Left colon (tissue), 2 donors: ENCODE data around the gene CNOT4. TPM values are rescaled to one million over a fixed set of nuclear protein-coding genes. Genes with fewer than 3 reads are reported as not detected.
"Not testable (repeated sequence)": the region's sequence is repeated elsewhere in the genome, so short reads cannot be mapped to it uniquely, and the experiment has no call there.

ENCODE experiments used
- ATAC-seq: fragments of 200-7000 bp; cut with Tn5 transposase; one replicate; pipeline ENCODE4 v1.9.1; 2020; ENCODE audit warnings: mild to moderate bottlenecking, moderate library complexity
- DNase-seq, 2 donors: peaks; one replicate each; pipeline ENCODE4 v3.0.0-alpha.2; 2020
- intact Hi-C, 2 donors: fragments of 100-400 bp; cut with DNase I in 1 of 2; cut with micrococcal nuclease in 1 of 2; formaldehyde crosslinking; loops; one replicate each; pipeline versions ENCODE4 v1.11.2 to v1.14.0; 2022; cut with DNase I, micrococcal nuclease
- total RNA-seq, 2 donors: library from RNA; stranded (reverse); fragmentation: NEBNext Ultra II Directional; extraction: Animal tissue kit (Norgen Biotek cat#: 25700); gene quantifications; one replicate each; pipeline ENCODE4 v1.2.1, GENCODE V29; 2021
- donor health status: DM: no; HTN: no; CAD: no.
- donor health status: DM: yes; HTN: yes; CAD: no.

CNOT4 gene
- total RNA-seq, 2 donors from 2014 or later = 17.4 to 21.0 TPM

- DNase-seq (no peak), ATAC-seq (no peak)
- intact Hi-C loops = no loop called here
Measured at GRCh38 chr7:135348493-135348892, 161.4 kb downstream of the CNOT4 start.

- intact Hi-C loops = no loop called here
- DNase-seq (no peak), ATAC-seq (no peak)
Measured at GRCh38 chr7:135343361-135343760, 166.5 kb downstream of the CNOT4 start.

- intact Hi-C loops = no loop called here
- DNase-seq (no peak), ATAC-seq (no peak)
Measured at GRCh38 chr7:135342887-135343286, 167.0 kb downstream of the CNOT4 start.

GRCh38 chr7:135341049-135341448, 168.9 kb downstream of the CNOT4 start:
- peak; percentile 69 to 78 for DNase-seq
- ATAC-seq = peak; percentile 99
- intact Hi-C loops = no loop called here

- DNase-seq (no peak), ATAC-seq (no peak)
- intact Hi-C loops = no loop called here
Measured at GRCh38 chr7:135337977-135338550, 171.8 kb downstream of the CNOT4 start.

- DNase-seq (no peak), ATAC-seq (no peak)
- intact Hi-C loops = no loop called here
Measured at GRCh38 chr7:135337506-135337905, 172.4 kb downstream of the CNOT4 start.

GRCh38 chr7:135335628-135336139, 174.2 kb downstream of the CNOT4 start:
- DNase-seq (peak; percentile 67 to 79), ATAC-seq (peak; percentile 97)
- intact Hi-C loops = no loop called here

- peak; percentile 29 for ATAC-seq
- intact Hi-C loops = no loop called here
Measured at GRCh38 chr7:135334830-135335543, 174.9 kb downstream of the CNOT4 start.

GRCh38 chr7:135333946-135334345, 176.0 kb downstream of the CNOT4 start:
- ATAC-seq = no peak
- intact Hi-C loops = no loop called here
- DNase-seq = no peak

More at GRCh38 chr7:135334830-135335543, 174.9 kb downstream of the CNOT4 start:
- no peak for DNase-seq

GRCh38 chr7:135333200-135333599, 176.7 kb downstream of the CNOT4 start:
- DNase-seq = no peak
- no peak for ATAC-seq
- intact Hi-C loops = no loop called here

- intact Hi-C loops = no loop called here
- no peak for DNase-seq
- ATAC-seq = no peak
Measured at GRCh38 chr7:135330088-135330487, 179.8 kb downstream of the CNOT4 start.

GRCh38 chr7:135328526-135328925, 181.4 kb downstream of the CNOT4 start:
- intact Hi-C loops = no loop called here

GRCh38 chr7:135328053-135328452, 181.8 kb downstream of the CNOT4 start:
- ATAC-seq = no peak
- no peak for DNase-seq
- intact Hi-C loops = no loop called here

More at GRCh38 chr7:135328526-135328925, 181.4 kb downstream of the CNOT4 start:
- ATAC-seq = no peak
- DNase-seq = no peak

GRCh38 chr7:135327458-135327857, 182.4 kb downstream of the CNOT4 start:
- intact Hi-C loops = no loop called here
- no peak for ATAC-seq

GRCh38 chr7:135326636-135327280, 183.1 kb downstream of the CNOT4 start:
- ATAC-seq (no peak), DNase-seq (no peak)
- intact Hi-C loops = no loop called here

More at GRCh38 chr7:135327458-135327857, 182.4 kb downstream of the CNOT4 start:
- no peak for DNase-seq

- DNase-seq (no peak), ATAC-seq (no peak)
- intact Hi-C loops = no loop called here
Measured at GRCh38 chr7:135322571-135323340, 187.1 kb downstream of the CNOT4 start.

GRCh38 chr7:135321556-135321955, 188.3 kb downstream of the CNOT4 start:
- ATAC-seq (no peak), DNase-seq (no peak)
- intact Hi-C loops = no loop called here

- DNase-seq, intact Hi-C loops, ATAC-seq: not testable (repeated sequence)
Measured at GRCh38 chr7:135320953-135321352, 188.9 kb downstream of the CNOT4 start.

- intact Hi-C loops = no loop called here
- DNase-seq (peak in 1 of 2 donors; percentile 70), ATAC-seq (peak; percentile 60)
Measured at GRCh38 chr7:135320268-135320667, 189.6 kb downstream of the CNOT4 start.
